ENCODE data around the gene DEUP1. TPM values are rescaled to one million over a fixed set of nuclear protein-coding genes. Genes with fewer than 3 reads are reported as not detected.
"Not testable (repeated sequence)": the region's sequence is repeated elsewhere in the genome, so short reads cannot be mapped to it uniquely, and the experiment has no call there.

DEUP1 gene
- polyA plus RNA-seq, 1 of the 3 experiments (the other 2 are of a cell fraction), result not detected

DNA sequence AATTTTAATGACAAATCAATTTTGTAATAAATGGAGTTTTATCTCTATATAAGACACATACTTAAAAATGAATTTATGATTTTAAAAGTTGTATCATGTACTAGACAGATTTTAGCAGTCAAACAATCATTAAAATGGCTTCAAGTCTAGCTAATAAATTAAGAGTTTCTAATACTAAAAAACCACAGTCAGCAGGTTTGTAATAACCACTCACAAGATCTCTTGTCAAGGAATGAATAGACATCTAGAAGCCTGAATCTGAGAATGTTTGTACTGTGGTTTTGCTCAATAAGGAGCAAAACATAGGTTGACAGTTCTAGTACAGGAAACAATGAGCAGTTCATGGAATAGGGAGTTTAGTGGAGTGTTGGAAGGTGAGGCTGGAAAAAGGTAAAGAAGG lies 81.2 kb downstream of the DEUP1 start:
- Histone ChIP-seq H3K9ac (no peak overlapping the region), H3K79me2 (ENCODE audit: insufficient read depth) (no peaks in the 10 kb centered on the region), H4K20me1 (ENCODE audit: insufficient read depth) (no peaks in the 10 kb centered on the region), H3K4me1 (ENCODE audit: control insufficient read depth in 1 of 2, insufficient read depth in 2 of 2, low read depth in 1 of 2, low read length in 1 of 2) (no peaks in the 10 kb centered on the region), H3K4me2 (no peak overlapping the region), H3K27ac (ENCODE audit: low read depth in 2 of 2, low read length in 1 of 2) (no peak overlapping the region), H3K9me2 (no peaks in the 10 kb centered on the region), H3K36me3 (replicated peaks in 1 of 2; ENCODE audit: control insufficient read depth in 1 of 2, insufficient read depth in 2 of 2, low read length in 1 of 2) (no peaks in the 10 kb centered on the region), H2AFZ (ENCODE audit: low read depth) (no peak overlapping the region), H3K4me3 (ENCODE audit: low read depth in 2 of 2, low read length in 1 of 2) (no peak overlapping the region), H3K27me3 (ENCODE audit: insufficient read depth) (no peaks in the 10 kb centered on the region), H3K9me3 (no peaks in the 10 kb centered on the region), H3F3A (replicated peaks; ENCODE audit: insufficient read depth) (peaks cover 5% of the 10 kb centered on the region)
- TF ChIP-seq, protein P1, sequence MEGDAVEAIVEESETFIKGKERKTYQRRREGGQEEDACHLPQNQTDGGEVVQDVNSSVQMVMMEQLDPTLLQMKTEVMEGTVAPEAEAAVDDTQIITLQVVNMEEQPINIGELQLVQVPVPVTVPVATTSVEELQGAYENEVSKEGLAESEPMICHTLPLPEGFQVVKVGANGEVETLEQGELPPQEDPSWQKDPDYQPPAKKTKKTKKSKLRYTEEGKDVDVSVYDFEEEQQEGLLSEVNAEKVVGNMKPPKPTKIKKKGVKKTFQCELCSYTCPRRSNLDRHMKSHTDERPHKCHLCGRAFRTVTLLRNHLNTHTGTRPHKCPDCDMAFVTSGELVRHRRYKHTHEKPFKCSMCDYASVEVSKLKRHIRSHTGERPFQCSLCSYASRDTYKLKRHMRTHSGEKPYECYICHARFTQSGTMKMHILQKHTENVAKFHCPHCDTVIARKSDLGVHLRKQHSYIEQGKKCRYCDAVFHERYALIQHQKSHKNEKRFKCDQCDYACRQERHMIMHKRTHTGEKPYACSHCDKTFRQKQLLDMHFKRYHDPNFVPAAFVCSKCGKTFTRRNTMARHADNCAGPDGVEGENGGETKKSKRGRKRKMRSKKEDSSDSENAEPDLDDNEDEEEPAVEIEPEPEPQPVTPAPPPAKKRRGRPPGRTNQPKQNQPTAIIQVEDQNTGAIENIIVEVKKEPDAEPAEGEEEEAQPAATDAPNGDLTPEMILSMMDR (IDR thresholded peaks at IDR 0.05), result no peak
- no peak for TF ChIP-seq TCF12 (IDR thresholded peaks at IDR 0.05)
- no peak for TF ChIP-seq GATA2 (CRISPR knock-in tag; IDR thresholded peaks at IDR 0.05)
- TF ChIP-seq, protein P2, sequence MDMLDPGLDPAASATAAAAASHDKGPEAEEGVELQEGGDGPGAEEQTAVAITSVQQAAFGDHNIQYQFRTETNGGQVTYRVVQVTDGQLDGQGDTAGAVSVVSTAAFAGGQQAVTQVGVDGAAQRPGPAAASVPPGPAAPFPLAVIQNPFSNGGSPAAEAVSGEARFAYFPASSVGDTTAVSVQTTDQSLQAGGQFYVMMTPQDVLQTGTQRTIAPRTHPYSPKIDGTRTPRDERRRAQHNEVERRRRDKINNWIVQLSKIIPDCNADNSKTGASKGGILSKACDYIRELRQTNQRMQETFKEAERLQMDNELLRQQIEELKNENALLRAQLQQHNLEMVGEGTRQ (IDR thresholded peaks at IDR 0.05; ENCODE audit: borderline replicate concordance, low read depth, low read length), result no peak
- no peak for TF ChIP-seq SIN3A (IDR thresholded peaks at IDR 0.05; ENCODE audit: borderline replicate concordance, low read depth, low read length)
- TF ChIP-seq, protein P3, sequence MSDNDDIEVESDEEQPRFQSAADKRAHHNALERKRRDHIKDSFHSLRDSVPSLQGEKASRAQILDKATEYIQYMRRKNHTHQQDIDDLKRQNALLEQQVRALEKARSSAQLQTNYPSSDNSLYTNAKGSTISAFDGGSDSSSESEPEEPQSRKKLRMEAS (IDR thresholded peaks at IDR 0.05; ENCODE audit: low read depth), result no peak
- DNase-seq, result no peak
- POLR2A ChIA-PET, result no interaction called here
- CTCF ChIA-PET, result interaction anchor here (0.9 kb wide), 1 partner anchor 177 kb away, joined by 3 read pairs; no protein-coding TSS in a partner anchor

DNA sequence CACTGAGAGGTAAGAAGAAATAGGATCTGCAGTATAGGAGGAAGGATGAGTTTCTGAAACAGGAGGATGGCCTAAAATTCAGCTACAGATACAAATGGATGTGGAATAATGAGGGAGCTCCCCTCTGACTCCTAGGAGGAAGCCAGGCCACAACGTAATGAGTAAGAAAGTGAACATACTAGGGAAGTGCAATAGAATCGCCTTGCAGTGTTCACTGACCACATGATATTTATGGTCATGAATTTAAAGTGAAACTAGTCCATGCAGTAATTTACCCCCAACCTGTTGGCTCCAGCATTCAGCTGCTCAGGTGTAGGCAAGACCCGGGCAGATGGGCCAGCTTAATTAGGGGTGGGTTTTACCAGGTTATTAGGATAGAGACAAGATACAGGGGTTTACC lies 101.7 kb downstream of the DEUP1 start:
- no peaks in the 10 kb centered on the region for H3K27me3 ChIP-seq (ENCODE audit: insufficient read depth)
- WGBS (ENCODE audit: low lambda C conversion rate), result 15% methylated on average over 3 of the region's 3 CpGs
- H3K79me2 ChIP-seq (ENCODE audit: insufficient read depth), result no peaks in the 10 kb centered on the region
- no peaks in the 10 kb centered on the region for H4K20me1 ChIP-seq (ENCODE audit: insufficient read depth)
- no peaks in the 10 kb centered on the region for H3K9me3 ChIP-seq
- TF ChIP-seq, protein P2 (IDR thresholded peaks at IDR 0.05; ENCODE audit: borderline replicate concordance, low read depth, low read length), result no peak
- no peak for TF ChIP-seq JUND (IDR thresholded peaks at IDR 0.05)
- no peak for TF ChIP-seq EZH2phosphoT487 (IDR thresholded peaks at IDR 0.05; ENCODE audit: borderline replicate concordance, low read depth)
- no peak for TF ChIP-seq TCF12 (IDR thresholded peaks at IDR 0.05)
- no peak for TF ChIP-seq RCOR1 (IDR thresholded peaks at IDR 0.05; ENCODE audit: low read length)
- no peak for TF ChIP-seq GABPA (IDR thresholded peaks at IDR 0.05; ENCODE audit: low read depth)
- no peak for TF ChIP-seq ELF1 (IDR thresholded peaks at IDR 0.05)
- no peak for TF ChIP-seq TEAD4 (IDR thresholded peaks at IDR 0.05; ENCODE audit: borderline replicate concordance, insufficient read depth)
- TF ChIP-seq EP300 (IDR thresholded peaks at IDR 0.05; ENCODE audit: borderline replicate concordance in 1 of 2, low read depth in 1 of 2, low read length in 1 of 2), result no peak
- no peak for TF ChIP-seq CHD2 (IDR thresholded peaks at IDR 0.05; ENCODE audit: low read length, partially characterized antibody)
- TF ChIP-seq, protein P4, sequence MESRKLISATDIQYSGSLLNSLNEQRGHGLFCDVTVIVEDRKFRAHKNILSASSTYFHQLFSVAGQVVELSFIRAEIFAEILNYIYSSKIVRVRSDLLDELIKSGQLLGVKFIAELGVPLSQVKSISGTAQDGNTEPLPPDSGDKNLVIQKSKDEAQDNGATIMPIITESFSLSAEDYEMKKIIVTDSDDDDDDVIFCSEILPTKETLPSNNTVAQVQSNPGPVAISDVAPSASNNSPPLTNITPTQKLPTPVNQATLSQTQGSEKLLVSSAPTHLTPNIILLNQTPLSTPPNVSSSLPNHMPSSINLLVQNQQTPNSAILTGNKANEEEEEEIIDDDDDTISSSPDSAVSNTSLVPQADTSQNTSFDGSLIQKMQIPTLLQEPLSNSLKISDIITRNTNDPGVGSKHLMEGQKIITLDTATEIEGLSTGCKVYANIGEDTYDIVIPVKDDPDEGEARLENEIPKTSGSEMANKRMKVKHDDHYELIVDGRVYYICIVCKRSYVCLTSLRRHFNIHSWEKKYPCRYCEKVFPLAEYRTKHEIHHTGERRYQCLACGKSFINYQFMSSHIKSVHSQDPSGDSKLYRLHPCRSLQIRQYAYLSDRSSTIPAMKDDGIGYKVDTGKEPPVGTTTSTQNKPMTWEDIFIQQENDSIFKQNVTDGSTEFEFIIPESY (IDR thresholded peaks at IDR 0.05; ENCODE audit: borderline replicate concordance, low read depth), result no peak
- no peak for TF ChIP-seq YY1 (IDR thresholded peaks at IDR 0.05; ENCODE audit: low read depth)
- TF ChIP-seq POLR2AphosphoS5 (IDR thresholded peaks at IDR 0.05; ENCODE audit: low read depth, low read length), result no peak
- no peak for TF ChIP-seq GATA2 (CRISPR knock-in tag; IDR thresholded peaks at IDR 0.05)
- H3K36me3 ChIP-seq (replicated peaks in 1 of 2; ENCODE audit: control insufficient read depth in 1 of 2, insufficient read depth in 2 of 2, low read length in 1 of 2), result no peaks in the 10 kb centered on the region
- H3F3A ChIP-seq (replicated peaks; ENCODE audit: insufficient read depth), result no peaks in the 10 kb centered on the region
- H2AFZ ChIP-seq (ENCODE audit: low read depth), result no peak overlapping the region
- ChIA-PET CTCF (interaction anchor here (1.2 kb wide), 1 partner anchor 9 kb away, joined by 3 read pairs; no protein-coding TSS in a partner anchor), POLR2A (no interaction called here)
- no peak overlapping the region for H3K4me3 ChIP-seq (ENCODE audit: low read depth in 2 of 2, low read length in 1 of 2)
- H3K4me1 ChIP-seq (ENCODE audit: control insufficient read depth in 1 of 2, insufficient read depth in 2 of 2, low read depth in 1 of 2, low read length in 1 of 2), result no peaks in the 10 kb centered on the region
- no peaks in the 10 kb centered on the region for H3K9me2 ChIP-seq
- no peak for DNase-seq
- no peak overlapping the region for H3K27ac ChIP-seq (ENCODE audit: low read depth in 2 of 2, low read length in 1 of 2)
- H3K9ac ChIP-seq, result no peak overlapping the region
- no peak overlapping the region for H3K4me2 ChIP-seq

DNA sequence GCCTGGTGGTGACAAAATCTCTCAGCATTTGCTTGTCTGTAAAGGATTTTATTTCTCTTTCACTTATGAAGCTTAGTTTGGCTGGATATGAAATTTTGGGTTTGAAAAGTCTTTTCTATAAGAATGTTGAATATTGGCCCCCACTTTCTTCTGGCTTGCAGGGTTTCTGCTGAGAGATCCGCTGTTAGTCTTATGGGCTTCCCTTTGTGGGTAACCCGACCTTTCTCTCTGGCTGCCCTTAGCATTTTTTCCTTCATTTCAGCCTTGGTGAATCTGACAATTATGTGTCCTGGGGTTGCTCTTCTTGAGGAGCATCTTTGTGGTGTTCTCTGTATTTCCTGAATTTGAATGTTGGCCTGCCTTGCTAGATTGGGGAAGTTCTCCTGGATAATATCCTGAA lies 112.7 kb downstream of the DEUP1 start:
- WGBS (ENCODE audit: low lambda C conversion rate), result 25% methylated on average over 2 of the region's 2 CpGs
- H3K36me3 ChIP-seq (replicated peaks in 1 of 2; ENCODE audit: control insufficient read depth in 1 of 2, insufficient read depth in 2 of 2, low read length in 1 of 2), result not testable (repeated sequence)

More for the DNA sequence above, 112.7 kb downstream of the DEUP1 start:
- H3K79me2 ChIP-seq (ENCODE audit: insufficient read depth); H3F3A ChIP-seq (replicated peaks; ENCODE audit: insufficient read depth); H3K9me3 ChIP-seq; H3K9me2 ChIP-seq; H3K4me3 ChIP-seq (ENCODE audit: low read depth in 2 of 2, low read length in 1 of 2); H2AFZ ChIP-seq (ENCODE audit: low read depth); CTCF ChIA-PET; H3K9ac ChIP-seq; H3K27ac ChIP-seq (ENCODE audit: low read depth in 2 of 2, low read length in 1 of 2); H3K27me3 ChIP-seq (ENCODE audit: insufficient read depth); POLR2A ChIA-PET; H4K20me1 ChIP-seq (ENCODE audit: insufficient read depth); DNase-seq; H3K4me2 ChIP-seq; H3K4me1 ChIP-seq (ENCODE audit: control insufficient read depth in 1 of 2, insufficient read depth in 2 of 2, low read depth in 1 of 2, low read length in 1 of 2): not testable (repeated sequence)
